GM12878 (cell line): Measurements from ENCODE around the gene CCDC9. TPM values are rescaled to one million over a fixed set of nuclear protein-coding genes. Genes with fewer than 3 reads are reported as not detected.

Experiments used
- CREM ChIP-seq: IDR thresholded peaks from 2 replicates; pipeline ENCODE4 v1.6.1; 2014; ENCODE audit warnings: antibody characterized with exemption, low read depth
- EZH2 ChIP-seq: IDR thresholded peaks from 2 replicates; pipeline ENCODE4 v1.6.1; 2012; ENCODE audit warnings: low read depth, mild to moderate bottlenecking, control low read depth, inconsistent platforms, low read length, borderline replicate concordance; ENCODE audit not compliant: control insufficient read depth
- FOXM1 ChIP-seq: IDR thresholded peaks from 2 replicates; pipeline ENCODE4 v1.6.1; 2012; ENCODE audit warnings: low read depth, mild to moderate bottlenecking, inconsistent platforms, low read length, moderate library complexity
- RUNX3 ChIP-seq: IDR thresholded peaks from 2 replicates; pipeline ENCODE4 v1.6.1; 2012; ENCODE audit warnings: low read length, inconsistent platforms
- SMAD1 ChIP-seq: fragments of 450-650 bp; IDR thresholded peaks from 2 replicates; pipeline ENCODE4 v1.6.1; 2018; ENCODE audit warnings: mild to moderate bottlenecking, low read depth; ENCODE audit not compliant: partially characterized antibody
- SMAD5 ChIP-seq: IDR thresholded peaks from 2 replicates; pipeline ENCODE4 v1.6.1; 2016; ENCODE audit warnings: antibody characterized with exemption, low read depth
- SMC3 ChIP-seq: IDR thresholded peaks from 2 replicates; pipeline ENCODE4 v1.6.1; 2011; ENCODE audit warnings: low read length, improper control_type of control experiment, borderline replicate concordance
- SUPT20H ChIP-seq: IDR thresholded peaks from 2 replicates; pipeline ENCODE4 v1.6.1; 2011; ENCODE audit warnings: low read depth, mild to moderate bottlenecking, low read length, moderate library complexity, borderline replicate concordance; ENCODE audit not compliant: control insufficient read depth
- TBL1XR1 ChIP-seq: IDR thresholded peaks from 2 replicates; pipeline ENCODE4 v1.6.1; 2012; ENCODE audit warnings: low read depth, low read length, improper control_type of control experiment
- ZNF207 ChIP-seq: fragments of 450-650 bp; IDR thresholded peaks from 2 replicates; pipeline ENCODE4 v1.6.1; 2014; ENCODE audit warnings: antibody characterized with exemption, mild to moderate bottlenecking, borderline replicate concordance
- ZNF622 ChIP-seq: fragments of 450-650 bp; IDR thresholded peaks from 2 replicates; pipeline ENCODE4 v1.6.1; 2017; ENCODE audit warnings: mild to moderate bottlenecking, inconsistent platforms
- polyA plus RNA-seq, 11 experiments: library from polyadenylated mRNA; depleted of rRNA in 4 of 11; unstranded in 6 of 11; stranded (reverse) in 5 of 11; fragments of >200 nt; fragmentation: Nextera tagmentation in 4 of 11; fragmentation: Illumina TruSeq in 1 of 11; extraction: Ambion mirVana in 4 of 11; extraction: Trizol in 1 of 11; gene quantifications; 1 replicate in 1 of 11; 2 replicates in 10 of 11; pipeline versions ENCODE4 v1.2.1 to v1.2.3, GENCODE V29; 2011 to 2016; ENCODE audit warnings: inconsistent platforms in 2 of 11, missing spikeins in 2 of 11, low read depth in 1 of 11
- total RNA-seq, 4 experiments: library from RNA; depleted of rRNA in 3 of 4; stranded (reverse); fragments of >200 nt in 3 of 4; fragmentation: Illumina TruSeq in 1 of 4; extraction: Trizol in 1 of 4; gene quantifications; 2 replicates each; pipeline versions ENCODE4 v1.2.1 to v1.2.3, GENCODE V29; 2013 to 2021
- TF ChIP-seq, protein P1 (sequence below): IDR thresholded peaks from 2 replicates; pipeline ENCODE4 v1.6.1; 2011; ENCODE audit warnings: low read depth, low read length, improper control_type of control experiment, borderline replicate concordance
- TF ChIP-seq, protein P2 (sequence below): IDR thresholded peaks from 2 replicates; pipeline ENCODE4 v1.6.1; 2012; ENCODE audit warnings: low read depth, low read length, improper control_type of control experiment
- TF ChIP-seq, protein P3 (sequence below): IDR thresholded peaks from 2 replicates; pipeline ENCODE4 v1.6.1; 2011; ENCODE audit warnings: low read depth, mild to moderate bottlenecking, low read length, moderate library complexity, borderline replicate concordance; ENCODE audit errors: extremely low read depth
- TF ChIP-seq, protein P4 (sequence below): fragments of 450-650 bp; IDR thresholded peaks from 2 replicates; pipeline ENCODE4 v1.6.1; 2016; ENCODE audit warnings: mild to moderate bottlenecking

Gene CCDC9
- total and polyA plus RNA-seq, 10 of the 15 experiments (the other 5 are each of a cell fraction or from before 2014, with no cell fraction given), result 0.18 to 17.5 (median 7.1) TPM; not detected in 1

DNA sequence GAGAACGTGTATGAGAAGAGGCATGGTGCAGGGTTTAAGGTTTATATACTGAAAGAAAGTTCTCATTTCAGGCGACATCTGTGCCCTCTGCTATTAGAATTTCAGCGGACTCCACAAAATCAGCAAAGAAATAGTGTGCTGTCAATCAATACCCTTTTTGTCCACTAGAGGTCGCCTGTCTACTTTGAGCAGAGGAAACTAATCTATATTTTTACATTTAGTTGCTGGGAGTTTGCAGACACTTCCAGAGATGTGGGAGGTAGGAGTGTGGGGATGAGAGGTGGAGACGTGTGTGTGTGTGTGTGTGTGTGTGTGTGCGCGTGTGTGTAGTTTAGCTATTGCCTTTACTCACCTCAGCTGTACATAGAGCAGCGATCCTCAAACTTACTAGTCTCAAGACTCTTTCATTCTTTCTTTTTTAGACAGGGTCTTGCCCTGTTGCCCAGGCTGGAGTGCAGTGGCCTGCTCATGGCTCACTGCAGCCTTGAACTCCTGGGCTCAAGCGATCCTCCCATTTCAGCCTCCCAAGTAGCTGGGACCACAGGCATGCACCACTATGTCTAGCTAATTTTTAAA is 28.1 kb downstream of the CCDC9 start (continued):
- TF ChIP-seq, protein P1, sequence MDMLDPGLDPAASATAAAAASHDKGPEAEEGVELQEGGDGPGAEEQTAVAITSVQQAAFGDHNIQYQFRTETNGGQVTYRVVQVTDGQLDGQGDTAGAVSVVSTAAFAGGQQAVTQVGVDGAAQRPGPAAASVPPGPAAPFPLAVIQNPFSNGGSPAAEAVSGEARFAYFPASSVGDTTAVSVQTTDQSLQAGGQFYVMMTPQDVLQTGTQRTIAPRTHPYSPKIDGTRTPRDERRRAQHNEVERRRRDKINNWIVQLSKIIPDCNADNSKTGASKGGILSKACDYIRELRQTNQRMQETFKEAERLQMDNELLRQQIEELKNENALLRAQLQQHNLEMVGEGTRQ, result no peak
- TF ChIP-seq SMAD1, result no peak
- TF ChIP-seq RUNX3, result no peak
- TF ChIP-seq FOXM1, result 0 out of 2 replicates have a peak, but pooled peaks have one; percentile 20
- TF ChIP-seq ZNF207, result no peak
- peak; percentile 58 for TF ChIP-seq SMC3
- TF ChIP-seq, protein P2, sequence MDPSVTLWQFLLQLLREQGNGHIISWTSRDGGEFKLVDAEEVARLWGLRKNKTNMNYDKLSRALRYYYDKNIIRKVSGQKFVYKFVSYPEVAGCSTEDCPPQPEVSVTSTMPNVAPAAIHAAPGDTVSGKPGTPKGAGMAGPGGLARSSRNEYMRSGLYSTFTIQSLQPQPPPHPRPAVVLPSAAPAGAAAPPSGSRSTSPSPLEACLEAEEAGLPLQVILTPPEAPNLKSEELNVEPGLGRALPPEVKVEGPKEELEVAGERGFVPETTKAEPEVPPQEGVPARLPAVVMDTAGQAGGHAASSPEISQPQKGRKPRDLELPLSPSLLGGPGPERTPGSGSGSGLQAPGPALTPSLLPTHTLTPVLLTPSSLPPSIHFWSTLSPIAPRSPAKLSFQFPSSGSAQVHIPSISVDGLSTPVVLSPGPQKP, result no peak
- TF ChIP-seq, protein P3, sequence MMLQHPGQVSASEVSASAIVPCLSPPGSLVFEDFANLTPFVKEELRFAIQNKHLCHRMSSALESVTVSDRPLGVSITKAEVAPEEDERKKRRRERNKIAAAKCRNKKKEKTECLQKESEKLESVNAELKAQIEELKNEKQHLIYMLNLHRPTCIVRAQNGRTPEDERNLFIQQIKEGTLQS, result no peak
- TF ChIP-seq, protein P4, sequence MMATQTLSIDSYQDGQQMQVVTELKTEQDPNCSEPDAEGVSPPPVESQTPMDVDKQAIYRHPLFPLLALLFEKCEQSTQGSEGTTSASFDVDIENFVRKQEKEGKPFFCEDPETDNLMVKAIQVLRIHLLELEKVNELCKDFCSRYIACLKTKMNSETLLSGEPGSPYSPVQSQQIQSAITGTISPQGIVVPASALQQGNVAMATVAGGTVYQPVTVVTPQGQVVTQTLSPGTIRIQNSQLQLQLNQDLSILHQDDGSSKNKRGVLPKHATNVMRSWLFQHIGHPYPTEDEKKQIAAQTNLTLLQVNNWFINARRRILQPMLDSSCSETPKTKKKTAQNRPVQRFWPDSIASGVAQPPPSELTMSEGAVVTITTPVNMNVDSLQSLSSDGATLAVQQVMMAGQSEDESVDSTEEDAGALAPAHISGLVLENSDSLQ, result peak; percentile 94
- no peak for TF ChIP-seq CREM
- TF ChIP-seq EZH2, result no peak
- TF ChIP-seq SUPT20H, result no peak
- TF ChIP-seq ZNF622, result no peak
- TF ChIP-seq TBL1XR1, result no peak
- TF ChIP-seq SMAD5, result no peak
- TF ChIP-seq, all 136 proteins: peak for 6
